GM21367 (cell line): ENCODE results near the gene TSPAN18.

Experiments used
- ATAC-seq: cut with Tn5 transposase; IDR thresholded peaks from one replicate; pipeline ENCODE4 v1.9.1; 2021; ENCODE audit not compliant: unreplicated experiment

Gene TSPAN18

GRCh38 chr11:44863231-44863630, 136.5 kb downstream of the TSPAN18 start:
- ATAC-seq: no peak

GRCh38 chr11:44865866-44866272, 139.1 kb downstream of the TSPAN18 start:
- no peak for ATAC-seq

- ATAC-seq: no peak
Measured at GRCh38 chr11:44866286-44866685, 139.5 kb downstream of the TSPAN18 start.

GRCh38 chr11:44868021-44868420, 141.3 kb downstream of the TSPAN18 start:
- ATAC-seq: no peak

- no peak for ATAC-seq
Measured at GRCh38 chr11:44868455-44869421, 142.0 kb downstream of the TSPAN18 start.

GRCh38 chr11:44870181-44870580, 143.4 kb downstream of the TSPAN18 start:
- no peak for ATAC-seq

GRCh38 chr11:44870615-44871176, 143.9 kb downstream of the TSPAN18 start:
- no peak for ATAC-seq

GRCh38 chr11:44871682-44872081, 144.9 kb downstream of the TSPAN18 start:
- ATAC-seq: peak; percentile 92

GRCh38 chr11:44872556-44872955, 145.8 kb downstream of the TSPAN18 start:
- no peak for ATAC-seq

- no peak for ATAC-seq
Measured at GRCh38 chr11:44873537-44873936, 146.8 kb downstream of the TSPAN18 start.

- ATAC-seq: no peak
Measured at GRCh38 chr11:44874284-44874683, 147.5 kb downstream of the TSPAN18 start.

- no peak for ATAC-seq
Measured at GRCh38 chr11:44875037-44875436, 148.3 kb downstream of the TSPAN18 start.

- ATAC-seq: no peak
Measured at GRCh38 chr11:44876194-44876723, 149.5 kb downstream of the TSPAN18 start.

- no peak for ATAC-seq
Measured at GRCh38 chr11:44876906-44877305, 150.1 kb downstream of the TSPAN18 start.

GRCh38 chr11:44877571-44878497, 151.1 kb downstream of the TSPAN18 start:
- no peak for ATAC-seq

GRCh38 chr11:44878711-44879110, 151.9 kb downstream of the TSPAN18 start:
- no peak for ATAC-seq

GRCh38 chr11:44879432-44879831, 152.7 kb downstream of the TSPAN18 start:
- ATAC-seq: no peak

GRCh38 chr11:44880511-44880910, 153.7 kb downstream of the TSPAN18 start:
- no peak for ATAC-seq

GRCh38 chr11:44880953-44881352, 154.2 kb downstream of the TSPAN18 start:
- ATAC-seq: no peak

- ATAC-seq: no peak
Measured at GRCh38 chr11:44883277-44883676, 156.5 kb downstream of the TSPAN18 start.

- ATAC-seq: no peak
Measured at GRCh38 chr11:44884056-44884455, 157.3 kb downstream of the TSPAN18 start.
